ENCODE data around the gene CCL14.

CCL14 gene

GRCh38 chr17:35988164-35988563 is 1.6 kb upstream of the CCL14 start:
- H3K36me3 ChIP-seq (ENCODE audit: insufficient read depth, low read length) = no peaks in the 10 kb centered on the region
- H3K27ac ChIP-seq (ENCODE audit: low read depth, low read length) = no peak overlapping the region
- H3K9ac ChIP-seq (ENCODE audit: low read depth, low read length) = no peak overlapping the region
- no peaks in the 10 kb centered on the region for H3K27me3 ChIP-seq (ENCODE audit: insufficient read depth, low read length)
- no peaks in the 10 kb centered on the region for H3K4me1 ChIP-seq (ENCODE audit: insufficient read depth, low read length)
- H3K9me3 ChIP-seq (ENCODE audit: insufficient read depth, low read depth, low read length) = no peaks in the 10 kb centered on the region
- no peak overlapping the region for H3K4me3 ChIP-seq (ENCODE audit: low read length)

GRCh38 chr17:35984140-35984539 is 2.4 kb downstream of the CCL14 start:
- Histone ChIP-seq H3K27me3 (ENCODE audit: insufficient read depth, low read length) (no peaks in the 10 kb centered on the region), H3K9me3 (ENCODE audit: insufficient read depth, low read depth, low read length) (no peaks in the 10 kb centered on the region), H3K9ac (ENCODE audit: low read depth, low read length) (no peak overlapping the region), H3K36me3 (ENCODE audit: insufficient read depth, low read length) (no peaks in the 10 kb centered on the region), H3K27ac (ENCODE audit: low read depth, low read length) (no peak overlapping the region), H3K4me3 (ENCODE audit: low read length) (no peak overlapping the region), H3K4me1 (ENCODE audit: insufficient read depth, low read length) (no peaks in the 10 kb centered on the region)
- 89% methylated on average over 6 of the region's 6 CpGs for WGBS

GRCh38 chr17:35982409-35983191 is 3.9 kb downstream of the CCL14 start:
- Histone ChIP-seq H3K27me3 (ENCODE audit: insufficient read depth, low read length) (no peaks in the 10 kb centered on the region), H3K4me3 (ENCODE audit: low read length) (no peak overlapping the region), H3K27ac (ENCODE audit: low read depth, low read length) (no peak overlapping the region), H3K36me3 (ENCODE audit: insufficient read depth, low read length) (no peaks in the 10 kb centered on the region), H3K4me1 (ENCODE audit: insufficient read depth, low read length) (no peaks in the 10 kb centered on the region), H3K9ac (ENCODE audit: low read depth, low read length) (no peak overlapping the region), H3K9me3 (ENCODE audit: insufficient read depth, low read depth, low read length) (no peaks in the 10 kb centered on the region)
- 94% methylated on average over 3 of the region's 3 CpGs for WGBS

DNA sequence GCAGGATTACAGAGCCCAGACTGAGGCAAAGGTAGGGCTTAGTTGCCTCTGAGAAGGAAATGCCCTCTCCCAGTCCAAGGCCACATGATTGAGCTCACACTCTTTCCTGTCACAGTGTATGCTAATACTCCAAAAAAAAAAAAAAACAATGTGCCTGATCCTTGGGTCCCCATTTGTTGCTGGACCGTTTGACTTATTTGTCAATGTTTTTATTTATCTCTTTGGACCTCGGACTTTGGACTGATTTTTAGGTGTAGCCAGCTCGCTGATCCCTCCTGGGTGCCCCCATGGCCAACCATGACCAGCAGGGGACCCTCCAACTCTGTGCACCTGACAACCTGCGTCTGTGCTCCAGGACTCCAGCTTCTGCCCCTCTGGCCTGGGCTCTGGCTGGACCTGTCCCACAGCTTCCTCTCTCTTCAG is 4.6 kb downstream of the CCL14 start:
- Histone ChIP-seq H3K27ac (ENCODE audit: low read depth, low read length) (no peak overlapping the region), H3K27me3 (ENCODE audit: insufficient read depth, low read length) (no peaks in the 10 kb centered on the region), H3K36me3 (ENCODE audit: insufficient read depth, low read length) (no peaks in the 10 kb centered on the region), H3K4me3 (ENCODE audit: low read length) (no peak overlapping the region), H3K4me1 (ENCODE audit: insufficient read depth, low read length) (no peaks in the 10 kb centered on the region), H3K9me3 (ENCODE audit: insufficient read depth, low read depth, low read length) (no peaks in the 10 kb centered on the region), H3K9ac (ENCODE audit: low read depth, low read length) (no peak overlapping the region)
- 80% methylated on average over 4 of the region's 4 CpGs for WGBS

DNA sequence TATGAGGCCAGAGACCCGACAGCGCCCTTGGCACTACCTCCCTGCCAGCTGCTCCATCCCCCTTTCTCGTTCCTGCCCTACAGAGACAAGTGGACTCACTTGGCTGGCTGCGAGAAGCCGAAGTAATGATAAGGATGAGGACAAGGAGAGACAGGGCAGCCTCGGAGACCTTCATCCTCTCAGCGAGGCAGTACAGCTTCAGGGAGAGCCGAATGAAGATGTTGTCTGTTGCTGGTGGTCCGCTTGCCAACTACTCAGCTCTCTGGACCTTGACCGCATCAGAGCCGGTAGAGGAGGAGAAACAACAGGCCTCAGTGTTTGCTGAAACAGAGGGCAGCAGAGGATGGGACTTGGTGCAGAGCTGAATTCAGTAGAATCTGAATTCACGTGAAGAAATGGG is 5.3 kb downstream of the CCL14 start, which contains the start of gene CCL16:
TSS of gene CCL16 (minus strand) at position 252 of the 400 bp plus-strand sequence. CDS start at position 175, 77 bp downstream.
- Histone ChIP-seq H3K9me3 (ENCODE audit: insufficient read depth, low read depth, low read length) (no peaks in the 10 kb centered on the region), H3K36me3 (ENCODE audit: insufficient read depth, low read length) (no peaks in the 10 kb centered on the region), H3K9ac (ENCODE audit: low read depth, low read length) (no peak within 1 kb of the TSS), H3K4me3 (ENCODE audit: low read length) (no peak within 1 kb of the TSS), H3K4me1 (ENCODE audit: insufficient read depth, low read length) (no peaks in the 10 kb centered on the region), H3K27ac (ENCODE audit: low read depth, low read length) (no peak within 1 kb of the TSS), H3K27me3 (ENCODE audit: insufficient read depth, low read length) (no peaks in the 10 kb centered on the region)
- 95% methylated on average over 12 of the region's 12 CpGs for WGBS

DNA sequence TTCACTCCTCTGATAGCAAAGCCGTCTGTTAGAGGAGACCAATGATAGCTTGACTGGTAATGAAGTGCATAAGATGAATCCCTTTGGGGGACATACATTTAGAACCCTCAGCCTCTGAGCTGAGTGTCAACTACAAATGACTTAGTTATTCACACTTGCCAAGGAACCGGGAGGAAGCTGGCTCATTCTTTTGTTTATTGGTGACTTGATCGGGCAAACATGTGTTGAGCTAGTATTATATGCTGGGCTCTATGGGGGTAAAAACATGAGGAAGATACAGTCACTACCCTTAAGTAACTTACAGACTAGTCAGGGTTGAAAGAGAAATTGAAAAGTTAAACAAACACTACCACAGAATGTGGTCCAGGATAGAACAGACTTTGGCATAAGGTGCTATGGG is 8.2 kb downstream of the CCL14 start:
- WGBS = 89% methylated on average over 3 of the region's 3 CpGs
- Histone ChIP-seq H3K9me3 (ENCODE audit: insufficient read depth, low read depth, low read length) (no peaks in the 10 kb centered on the region), H3K9ac (ENCODE audit: low read depth, low read length) (no peak overlapping the region), H3K36me3 (ENCODE audit: insufficient read depth, low read length) (no peaks in the 10 kb centered on the region), H3K4me3 (ENCODE audit: low read length) (no peak overlapping the region), H3K27ac (ENCODE audit: low read depth, low read length) (no peak overlapping the region), H3K27me3 (ENCODE audit: insufficient read depth, low read length) (no peaks in the 10 kb centered on the region), H3K4me1 (ENCODE audit: insufficient read depth, low read length) (no peaks in the 10 kb centered on the region)

DNA sequence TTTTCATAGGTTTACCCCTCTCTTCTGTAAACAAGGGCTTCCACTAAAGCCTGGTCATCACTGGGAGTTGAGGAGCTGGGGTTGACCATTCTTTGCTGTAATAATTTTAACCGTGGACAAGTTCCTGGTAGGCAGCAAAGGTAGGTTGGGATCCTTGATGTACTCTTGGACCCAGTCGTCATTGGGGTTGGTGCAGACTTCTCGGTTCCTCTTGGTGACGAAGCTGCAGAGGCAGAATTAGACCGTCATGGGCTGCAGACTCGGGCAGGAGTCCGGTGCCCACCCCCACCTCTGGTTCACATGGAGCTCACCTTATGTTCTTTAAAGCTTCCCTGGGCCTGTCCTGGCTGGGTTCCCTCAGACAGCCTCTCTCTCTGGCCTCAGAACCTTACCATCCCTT is 9.0 kb downstream of the CCL14 start:
- 94% methylated on average over 7 of the region's 7 CpGs for WGBS
- no peaks in the 10 kb centered on the region for H3K27me3 ChIP-seq (ENCODE audit: insufficient read depth, low read length)

GRCh38 chr17:35973333-35974260 is 12.9 kb downstream of the CCL14 start:
- WGBS = 90% methylated on average over 10 of the region's 10 CpGs
- no peak overlapping the region for H3K4me3 ChIP-seq (ENCODE audit: low read length)
- no peaks in the 10 kb centered on the region for H3K4me1 ChIP-seq (ENCODE audit: insufficient read depth, low read length)
- no peak overlapping the region for H3K9ac ChIP-seq (ENCODE audit: low read depth, low read length)
- H3K9me3 ChIP-seq (ENCODE audit: insufficient read depth, low read depth, low read length) = no peaks in the 10 kb centered on the region
- no peaks in the 10 kb centered on the region for H3K27me3 ChIP-seq (ENCODE audit: insufficient read depth, low read length)
- no peaks in the 10 kb centered on the region for H3K36me3 ChIP-seq (ENCODE audit: insufficient read depth, low read length)
- H3K27ac ChIP-seq (ENCODE audit: low read depth, low read length) = no peak overlapping the region

More for the DNA sequence above, 9.0 kb downstream of the CCL14 start:
- H3K9me3 ChIP-seq (ENCODE audit: insufficient read depth, low read depth, low read length) = no peaks in the 10 kb centered on the region
- H3K27ac ChIP-seq (ENCODE audit: low read depth, low read length) = no peak overlapping the region
- no peak overlapping the region for H3K4me3 ChIP-seq (ENCODE audit: low read length)
- no peaks in the 10 kb centered on the region for H3K4me1 ChIP-seq (ENCODE audit: insufficient read depth, low read length)
- H3K36me3 ChIP-seq (ENCODE audit: insufficient read depth, low read length) = no peaks in the 10 kb centered on the region
- H3K9ac ChIP-seq (ENCODE audit: low read depth, low read length) = no peak overlapping the region

DNA sequence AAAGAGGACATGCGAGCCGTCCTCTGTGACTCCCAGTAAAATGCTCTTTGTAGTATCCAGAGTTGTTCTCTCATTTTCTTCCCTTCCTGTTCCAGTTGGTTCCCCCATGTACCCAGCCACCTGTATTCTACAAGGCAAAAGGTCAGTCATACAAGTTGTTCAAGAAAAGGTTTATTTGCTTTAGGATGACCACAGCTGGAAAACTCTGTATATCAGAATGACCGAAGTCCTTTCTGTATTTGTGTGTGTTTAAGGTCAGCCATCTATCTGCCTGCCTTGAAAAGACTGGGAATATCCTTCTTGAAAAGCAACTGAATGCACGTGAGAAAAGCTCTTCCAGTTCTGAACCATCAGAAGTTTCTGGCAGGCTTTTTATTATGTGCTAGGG is 13.6 kb downstream of the CCL14 start:
- Histone ChIP-seq H3K9ac (ENCODE audit: low read depth, low read length) (no peak overlapping the region), H3K36me3 (ENCODE audit: insufficient read depth, low read length) (no peaks in the 10 kb centered on the region), H3K27me3 (ENCODE audit: insufficient read depth, low read length) (no peaks in the 10 kb centered on the region), H3K27ac (ENCODE audit: low read depth, low read length) (no peak overlapping the region), H3K4me3 (ENCODE audit: low read length) (no peak overlapping the region), H3K9me3 (ENCODE audit: insufficient read depth, low read depth, low read length) (no peaks in the 10 kb centered on the region), H3K4me1 (ENCODE audit: insufficient read depth, low read length) (no peaks in the 10 kb centered on the region)
- WGBS = 86% methylated on average over 4 of the region's 4 CpGs

- no peaks in the 10 kb centered on the region for H3K9me3 ChIP-seq (ENCODE audit: insufficient read depth, low read depth, low read length)
- no peaks in the 10 kb centered on the region for H3K36me3 ChIP-seq (ENCODE audit: insufficient read depth, low read length)
- no peak overlapping the region for H3K9ac ChIP-seq (ENCODE audit: low read depth, low read length)
- no peaks in the 10 kb centered on the region for H3K4me1 ChIP-seq (ENCODE audit: insufficient read depth, low read length)
- no peak overlapping the region for H3K27ac ChIP-seq (ENCODE audit: low read depth, low read length)
- 91% methylated on average over 6 of the region's 6 CpGs for WGBS
- no peaks in the 10 kb centered on the region for H3K27me3 ChIP-seq (ENCODE audit: insufficient read depth, low read length)
- H3K4me3 ChIP-seq (ENCODE audit: low read length) = no peak overlapping the region
Measured at GRCh38 chr17:35972535-35972934, 14.0 kb downstream of the CCL14 start.

DNA sequence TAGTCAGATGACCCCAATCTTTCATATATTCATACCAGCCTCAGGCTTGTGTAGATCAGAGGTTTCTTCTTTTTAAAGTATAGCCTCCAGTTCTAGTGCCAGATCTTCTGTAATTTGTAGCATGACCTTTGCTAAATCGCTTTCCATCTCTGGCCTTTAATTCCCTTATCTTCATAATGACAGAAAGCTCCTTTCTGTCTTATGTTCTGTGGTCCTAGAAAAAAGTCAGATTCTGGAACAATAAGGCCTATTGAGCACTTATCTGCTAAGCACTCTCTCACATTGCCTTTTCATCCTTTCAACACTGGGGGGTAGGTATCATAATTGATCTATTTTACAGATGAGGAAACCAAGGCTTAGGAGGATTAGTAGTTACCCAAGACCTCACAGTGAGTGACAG is 14.5 kb downstream of the CCL14 start:
- WGBS = 88% methylated on average over 1 of the region's 1 CpG
- H3K4me1 ChIP-seq (ENCODE audit: insufficient read depth, low read length) = no peaks in the 10 kb centered on the region

More for the DNA sequence above, 14.5 kb downstream of the CCL14 start:
- no peak overlapping the region for H3K9ac ChIP-seq (ENCODE audit: low read depth, low read length)
- no peak overlapping the region for H3K27ac ChIP-seq (ENCODE audit: low read depth, low read length)
- no peaks in the 10 kb centered on the region for H3K9me3 ChIP-seq (ENCODE audit: insufficient read depth, low read depth, low read length)
- no peak overlapping the region for H3K4me3 ChIP-seq (ENCODE audit: low read length)
- no peaks in the 10 kb centered on the region for H3K27me3 ChIP-seq (ENCODE audit: insufficient read depth, low read length)
- no peaks in the 10 kb centered on the region for H3K36me3 ChIP-seq (ENCODE audit: insufficient read depth, low read length)

All from HUES64 (cell line).